GM12878 (cell line): Measurements from ENCODE around the gene FXYD6. TPM values are rescaled to one million over a fixed set of nuclear protein-coding genes. Genes with fewer than 3 reads are reported as not detected.

Experiments used
- BHLHE40 ChIP-seq, 2 experiments: fragments of 450-650 bp in 1 of 2; IDR thresholded peaks; 2 replicates each; pipeline ENCODE4 v1.6.1; 2011 to 2017; ENCODE audit warnings: low read depth in 2 of 2, borderline replicate concordance in 1 of 2, improper control_type of control experiment in 1 of 2, low read length in 1 of 2, mild to moderate bottlenecking in 1 of 2
- CEBPB ChIP-seq, 2 experiments: fragments of 150-350 bp in 1 of 2; IDR thresholded peaks; 2 replicates each; pipeline ENCODE4 v1.6.1; 2012 to 2014; ENCODE audit warnings: low read depth in 2 of 2, low read length in 2 of 2, borderline replicate concordance in 1 of 2, inconsistent platforms in 1 of 2
- CHD2 ChIP-seq: IDR thresholded peaks from 2 replicates; pipeline ENCODE4 v1.6.1; 2011; ENCODE audit warnings: low read depth, low read length, improper control_type of control experiment, borderline replicate concordance
- CREB1 ChIP-seq: IDR thresholded peaks from 2 replicates; pipeline ENCODE4 v1.6.1; 2012; ENCODE audit warnings: low read depth, mild to moderate bottlenecking, inconsistent platforms
- EED ChIP-seq: sonication (generic); IDR thresholded peaks from 2 replicates; pipeline ENCODE4 v1.6.1; 2016; ENCODE audit warnings: antibody characterized with exemption, low read depth
- EP300 ChIP-seq, 2 experiments: fragments of 150-350 bp in 1 of 2; IDR thresholded peaks; 2 replicates each; pipeline ENCODE4 v1.6.1; 2011 to 2012; ENCODE audit warnings: low read depth in 2 of 2, low read length in 2 of 2, borderline replicate concordance in 1 of 2, improper control_type of control experiment in 1 of 2, inconsistent platforms in 1 of 2; ENCODE audit not compliant: control insufficient read depth in 1 of 2
- ETV6 ChIP-seq, 2 experiments: fragments of 450-650 bp in 1 of 2; IDR thresholded peaks in 1 of 2; conservative IDR thresholded peaks in 1 of 2; 2 replicates each; pipeline ENCODE4 v1.6.1; 2014; ENCODE audit warnings: antibody characterized with exemption in 1 of 2, borderline replicate concordance in 1 of 2, low read depth in 1 of 2, mild to moderate bottlenecking in 1 of 2, moderate library complexity in 1 of 2
- FOXM1 ChIP-seq: IDR thresholded peaks from 2 replicates; pipeline ENCODE4 v1.6.1; 2012; ENCODE audit warnings: low read depth, mild to moderate bottlenecking, inconsistent platforms, low read length, moderate library complexity
- JUNB ChIP-seq: IDR thresholded peaks from 2 replicates; pipeline ENCODE4 v1.6.1; 2016; ENCODE audit warnings: antibody characterized with exemption, mild to moderate bottlenecking
- KDM1A ChIP-seq: fragments of 200-600 bp; sonication (generic); IDR thresholded peaks from 2 replicates; pipeline ENCODE4 v1.6.1; 2016; ENCODE audit warnings: borderline replicate concordance
- MXI1 ChIP-seq: fragments of 150-350 bp; IDR thresholded peaks from 2 replicates; pipeline ENCODE4 v1.6.1; 2011; ENCODE audit warnings: low read depth, mild to moderate bottlenecking, inconsistent platforms, low read length, improper control_type of control experiment
- POLR2AphosphoS5 ChIP-seq: IDR thresholded peaks from 2 replicates; pipeline ENCODE4 v1.6.1; 2011; ENCODE audit warnings: mild to moderate bottlenecking, low read length, inconsistent platforms
- RELA ChIP-seq: fragments of 450-650 bp; IDR thresholded peaks from 2 replicates; pipeline ENCODE4 v1.8.0; 2014; ENCODE audit warnings: borderline replicate concordance; ENCODE audit not compliant: partially characterized antibody
- SIX5 ChIP-seq: IDR thresholded peaks from 2 replicates; pipeline ENCODE4 v1.6.1; 2011; ENCODE audit warnings: mild to moderate bottlenecking, low read depth, low read length, moderate library complexity; ENCODE audit not compliant: severe bottlenecking
- SMAD5 ChIP-seq: IDR thresholded peaks from 2 replicates; pipeline ENCODE4 v1.6.1; 2016; ENCODE audit warnings: antibody characterized with exemption, low read depth
- TARDBP ChIP-seq: IDR thresholded peaks from 2 replicates; pipeline ENCODE4 v1.6.1; 2016; ENCODE audit warnings: borderline replicate concordance
- TCF12 ChIP-seq: IDR thresholded peaks from 2 replicates; pipeline ENCODE4 v1.6.1; 2011; ENCODE audit warnings: low read depth, mild to moderate bottlenecking, low read length
- WRNIP1 ChIP-seq: IDR thresholded peaks from 2 replicates; pipeline ENCODE4 v1.6.1; 2011; ENCODE audit warnings: low read depth, low read length, improper control_type of control experiment, borderline replicate concordance
- polyA plus RNA-seq, 11 experiments: library from polyadenylated mRNA; depleted of rRNA in 4 of 11; unstranded in 6 of 11; stranded (reverse) in 5 of 11; fragments of >200 nt; fragmentation: Nextera tagmentation in 4 of 11; fragmentation: Illumina TruSeq in 1 of 11; extraction: Ambion mirVana in 4 of 11; extraction: Trizol in 1 of 11; gene quantifications; 1 replicate in 1 of 11; 2 replicates in 10 of 11; pipeline versions ENCODE4 v1.2.1 to v1.2.3, GENCODE V29; 2011 to 2016; ENCODE audit warnings: inconsistent platforms in 2 of 11, missing spikeins in 2 of 11, low read depth in 1 of 11
- total RNA-seq, 4 experiments: library from RNA; depleted of rRNA in 3 of 4; stranded (reverse); fragments of >200 nt in 3 of 4; fragmentation: Illumina TruSeq in 1 of 4; extraction: Trizol in 1 of 4; gene quantifications; 2 replicates each; pipeline versions ENCODE4 v1.2.1 to v1.2.3, GENCODE V29; 2013 to 2021
- TF ChIP-seq, protein P1 (sequence below): fragments of 450-650 bp; formaldehyde crosslinking; IDR thresholded peaks from 2 replicates; pipeline ENCODE4 v1.4.0; 2020; ENCODE audit warnings: mild to moderate bottlenecking, moderate library complexity
- TF ChIP-seq, protein P2 (sequence below), 3 experiments: IDR thresholded peaks in 2 of 3; conservative IDR thresholded peaks in 1 of 3; 2 replicates each; pipeline ENCODE4 v1.5.1; 2011; ENCODE audit warnings: low read depth in 3 of 3, low read length in 3 of 3, mild to moderate bottlenecking in 3 of 3, control low read depth in 2 of 3, moderate library complexity in 2 of 3, inconsistent platforms in 1 of 3, mixed read lengths in 1 of 3; ENCODE audit not compliant: control insufficient read depth in 2 of 3, insufficient read depth in 1 of 3; ENCODE audit errors: extremely low read depth in 1 of 3
- TF ChIP-seq, protein P3 (sequence below): fragments of 450-650 bp; IDR thresholded peaks from 2 replicates; pipeline ENCODE4 v1.6.1; 2016; ENCODE audit warnings: mild to moderate bottlenecking

The FXYD6 gene
- total and polyA plus RNA-seq, 10 of the 15 experiments (the other 5 are each of a cell fraction or from before 2014, with no cell fraction given): 0.09 to 2.0 (median 0.23) TPM; not detected in 2

DNA sequence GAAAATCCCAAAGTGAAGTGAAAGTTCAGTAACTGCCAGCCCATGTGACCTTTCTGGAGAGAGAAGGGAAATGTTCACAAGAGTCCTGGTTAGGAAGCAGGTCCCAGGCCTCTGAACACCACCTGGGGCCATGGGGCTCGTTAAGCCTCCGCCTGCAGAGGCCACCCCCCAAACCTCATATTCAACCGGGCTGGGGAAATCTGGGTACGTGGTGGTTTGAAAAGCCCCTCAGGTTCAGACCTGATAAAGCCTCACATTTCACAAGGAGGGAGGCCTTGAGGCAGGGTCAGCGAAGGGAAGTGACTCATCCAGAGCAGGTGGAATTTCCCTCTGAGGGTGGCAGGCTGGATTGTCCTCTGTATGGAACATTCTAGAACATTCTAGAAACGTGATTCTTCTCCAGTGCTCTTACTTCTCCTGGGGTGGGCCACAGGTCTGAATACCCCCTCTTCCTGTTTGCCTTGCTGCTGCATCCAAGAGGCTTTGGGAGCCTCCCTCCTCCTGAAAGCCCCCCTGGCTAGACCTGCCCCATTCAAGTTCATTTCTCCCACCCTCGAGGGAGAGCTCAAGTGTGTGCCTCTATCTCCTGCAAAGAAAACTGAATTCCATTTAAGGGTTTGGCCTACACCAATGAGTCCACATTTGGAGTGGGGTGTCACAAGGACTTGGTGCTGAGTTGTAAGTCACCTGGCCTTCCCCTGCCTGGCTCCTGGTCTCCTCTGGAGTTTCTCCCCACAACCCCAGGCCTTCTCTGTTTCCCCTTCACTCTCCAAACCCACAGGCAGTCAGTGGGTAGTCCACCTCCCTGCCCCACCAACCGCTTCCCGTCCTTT, 58.2 kb downstream of the FXYD6 start (continued):
- TF ChIP-seq, protein P1, sequence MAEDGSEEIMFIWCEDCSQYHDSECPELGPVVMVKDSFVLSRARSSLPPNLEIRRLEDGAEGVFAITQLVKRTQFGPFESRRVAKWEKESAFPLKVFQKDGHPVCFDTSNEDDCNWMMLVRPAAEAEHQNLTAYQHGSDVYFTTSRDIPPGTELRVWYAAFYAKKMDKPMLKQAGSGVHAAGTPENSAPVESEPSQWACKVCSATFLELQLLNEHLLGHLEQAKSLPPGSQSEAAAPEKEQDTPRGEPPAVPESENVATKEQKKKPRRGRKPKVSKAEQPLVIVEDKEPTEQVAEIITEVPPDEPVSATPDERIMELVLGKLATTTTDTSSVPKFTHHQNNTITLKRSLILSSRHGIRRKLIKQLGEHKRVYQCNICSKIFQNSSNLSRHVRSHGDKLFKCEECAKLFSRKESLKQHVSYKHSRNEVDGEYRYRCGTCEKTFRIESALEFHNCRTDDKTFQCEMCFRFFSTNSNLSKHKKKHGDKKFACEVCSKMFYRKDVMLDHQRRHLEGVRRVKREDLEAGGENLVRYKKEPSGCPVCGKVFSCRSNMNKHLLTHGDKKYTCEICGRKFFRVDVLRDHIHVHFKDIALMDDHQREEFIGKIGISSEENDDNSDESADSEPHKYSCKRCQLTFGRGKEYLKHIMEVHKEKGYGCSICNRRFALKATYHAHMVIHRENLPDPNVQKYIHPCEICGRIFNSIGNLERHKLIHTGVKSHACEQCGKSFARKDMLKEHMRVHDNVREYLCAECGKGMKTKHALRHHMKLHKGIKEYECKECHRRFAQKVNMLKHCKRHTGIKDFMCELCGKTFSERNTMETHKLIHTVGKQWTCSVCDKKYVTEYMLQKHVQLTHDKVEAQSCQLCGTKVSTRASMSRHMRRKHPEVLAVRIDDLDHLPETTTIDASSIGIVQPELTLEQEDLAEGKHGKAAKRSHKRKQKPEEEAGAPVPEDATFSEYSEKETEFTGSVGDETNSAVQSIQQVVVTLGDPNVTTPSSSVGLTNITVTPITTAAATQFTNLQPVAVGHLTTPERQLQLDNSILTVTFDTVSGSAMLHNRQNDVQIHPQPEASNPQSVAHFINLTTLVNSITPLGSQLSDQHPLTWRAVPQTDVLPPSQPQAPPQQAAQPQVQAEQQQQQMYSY: no peak
- TF ChIP-seq ETV6 (conservative IDR thresholded peaks at IDR 0.05 in 1 of 2, IDR thresholded peaks at IDR 0.05 in 1 of 2; ENCODE audit: borderline replicate concordance in 1 of 2, low read depth in 1 of 2) (peak in 1 of 2 experiments; percentile 75; a peak in 2 of 4 replicates), JUNB (peak; percentile 81), CREB1 (no peak), EED (peak; percentile 85), MXI1 (no peak), SIX5 (no peak), KDM1A (no peak), POLR2AphosphoS5 (peak; percentile 53; the same call in 1 of the 2 replicates), CHD2 (no peak), RELA (peak; percentile 96), EP300 (IDR thresholded peaks at IDR 0.05; ENCODE audit: borderline replicate concordance in 1 of 2, control insufficient read depth in 1 of 2, low read depth in 2 of 2, low read length in 2 of 2) (peak; percentile 67 to 95; a peak in 3 of 4 replicates), TCF12 (no peak), TARDBP (0 out of 2 replicates have a peak, but pooled peaks have one; percentile 18), FOXM1 (peak; percentile 70; the same call in 1 of the 2 replicates), SMAD5 (no peak), BHLHE40 (IDR thresholded peaks at IDR 0.05; ENCODE audit: borderline replicate concordance in 1 of 2, low read depth in 2 of 2, low read length in 1 of 2) (peak; percentile 76 to 83), WRNIP1 (0 out of 2 replicates have a peak, but pooled peaks have one; percentile 29), CEBPB (IDR thresholded peaks at IDR 0.05; ENCODE audit: borderline replicate concordance in 1 of 2, low read depth in 2 of 2, low read length in 2 of 2) (no peak)
- TF ChIP-seq, protein P2, sequence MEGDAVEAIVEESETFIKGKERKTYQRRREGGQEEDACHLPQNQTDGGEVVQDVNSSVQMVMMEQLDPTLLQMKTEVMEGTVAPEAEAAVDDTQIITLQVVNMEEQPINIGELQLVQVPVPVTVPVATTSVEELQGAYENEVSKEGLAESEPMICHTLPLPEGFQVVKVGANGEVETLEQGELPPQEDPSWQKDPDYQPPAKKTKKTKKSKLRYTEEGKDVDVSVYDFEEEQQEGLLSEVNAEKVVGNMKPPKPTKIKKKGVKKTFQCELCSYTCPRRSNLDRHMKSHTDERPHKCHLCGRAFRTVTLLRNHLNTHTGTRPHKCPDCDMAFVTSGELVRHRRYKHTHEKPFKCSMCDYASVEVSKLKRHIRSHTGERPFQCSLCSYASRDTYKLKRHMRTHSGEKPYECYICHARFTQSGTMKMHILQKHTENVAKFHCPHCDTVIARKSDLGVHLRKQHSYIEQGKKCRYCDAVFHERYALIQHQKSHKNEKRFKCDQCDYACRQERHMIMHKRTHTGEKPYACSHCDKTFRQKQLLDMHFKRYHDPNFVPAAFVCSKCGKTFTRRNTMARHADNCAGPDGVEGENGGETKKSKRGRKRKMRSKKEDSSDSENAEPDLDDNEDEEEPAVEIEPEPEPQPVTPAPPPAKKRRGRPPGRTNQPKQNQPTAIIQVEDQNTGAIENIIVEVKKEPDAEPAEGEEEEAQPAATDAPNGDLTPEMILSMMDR (IDR thresholded peaks at IDR 0.05 in 2 of 3, conservative IDR thresholded peaks at IDR 0.05 in 1 of 3; ENCODE audit: control insufficient read depth in 2 of 3, extremely low read depth in 1 of 3, insufficient read depth in 1 of 3, low read depth in 3 of 3, low read length in 3 of 3): no peak
- TF ChIP-seq, protein P3, sequence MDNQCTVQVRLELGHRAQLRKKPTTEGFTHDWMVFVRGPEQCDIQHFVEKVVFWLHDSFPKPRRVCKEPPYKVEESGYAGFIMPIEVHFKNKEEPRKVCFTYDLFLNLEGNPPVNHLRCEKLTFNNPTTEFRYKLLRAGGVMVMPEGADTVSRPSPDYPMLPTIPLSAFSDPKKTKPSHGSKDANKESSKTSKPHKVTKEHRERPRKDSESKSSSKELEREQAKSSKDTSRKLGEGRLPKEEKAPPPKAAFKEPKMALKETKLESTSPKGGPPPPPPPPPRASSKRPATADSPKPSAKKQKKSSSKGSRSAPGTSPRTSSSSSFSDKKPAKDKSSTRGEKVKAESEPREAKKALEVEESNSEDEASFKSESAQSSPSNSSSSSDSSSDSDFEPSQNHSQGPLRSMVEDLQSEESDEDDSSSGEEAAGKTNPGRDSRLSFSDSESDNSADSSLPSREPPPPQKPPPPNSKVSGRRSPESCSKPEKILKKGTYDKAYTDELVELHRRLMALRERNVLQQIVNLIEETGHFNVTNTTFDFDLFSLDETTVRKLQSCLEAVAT: no peak
